Measurements from ENCODE around the gene NCAM1. TPM values are rescaled to one million over a fixed set of nuclear protein-coding genes. Genes with fewer than 3 reads are reported as not detected.

Gene NCAM1
- total and polyA plus RNA-seq, 8 donors = 1.2 to 19.6 (median 3.6) TPM

DNA sequence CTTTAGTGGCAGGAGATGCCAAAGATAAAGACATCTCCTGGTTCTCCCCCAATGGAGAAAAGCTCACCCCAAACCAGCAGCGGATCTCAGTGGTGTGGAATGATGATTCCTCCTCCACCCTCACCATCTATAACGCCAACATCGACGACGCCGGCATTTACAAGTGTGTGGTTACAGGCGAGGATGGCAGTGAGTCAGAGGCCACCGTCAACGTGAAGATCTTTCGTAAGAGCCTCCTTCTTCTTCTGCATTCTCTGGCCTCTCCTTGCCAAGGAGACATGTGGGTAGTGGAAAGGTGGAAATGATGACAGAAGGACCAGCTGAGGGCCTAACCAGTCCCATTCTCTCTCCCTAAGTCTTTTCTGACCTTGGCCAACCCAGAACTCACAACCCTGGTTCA is 243.1 kb downstream of the NCAM1 start:
- ATAC-seq = peak in 1 of 4 donors; percentile 14
- WGBS, 2 donors = 77 to 88% methylated on average over 10 of the region's 10 CpGs

DNA sequence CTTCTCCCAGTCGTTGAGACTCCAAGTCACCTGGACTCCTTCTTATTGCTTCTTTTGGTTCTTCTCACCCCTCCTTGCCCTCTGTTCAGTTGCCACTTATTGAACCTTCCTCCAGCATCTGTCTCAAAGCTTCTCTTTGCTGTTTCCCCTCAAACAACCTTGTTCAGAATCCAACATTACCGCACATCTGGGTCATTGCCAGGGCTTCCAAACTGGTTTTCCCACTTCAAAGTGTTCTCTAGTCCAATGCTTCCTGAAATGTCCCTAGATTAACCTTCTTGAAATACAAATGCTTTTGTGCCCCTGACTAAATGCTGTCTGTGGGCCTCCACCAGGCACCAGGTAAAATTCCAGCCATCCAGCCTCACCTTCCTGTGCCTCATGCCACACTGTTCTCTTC is 252.3 kb downstream of the NCAM1 start:
- peak in 1 of 6 donors; percentile 11 for DNase-seq
- Histone ChIP-seq H3K27me3 (no peaks in the 10 kb centered on the region), H3K27ac (no peak overlapping the region), H3K36me3 (no peaks in the 10 kb centered on the region), H3K9me3 (no peaks in the 10 kb centered on the region), H3K4me3 (no peak overlapping the region), H3K4me1 (no peaks in the 10 kb centered on the region)
- no peak for FAIRE-seq
- intact Hi-C loops (cut with DNase I) = no loop called here
- no peak for ATAC-seq
- no peak for TF ChIP-seq CTCF (IDR thresholded peaks at IDR 0.05)
- WGBS, 2 donors = 28 to 34% methylated on average over 2 of the region's 2 CpGs

More for the DNA sequence above, 243.1 kb downstream of the NCAM1 start:
- DNase-seq (no peak), FAIRE-seq (no peak)
- no peak for TF ChIP-seq CTCF (IDR thresholded peaks at IDR 0.05)
- Histone ChIP-seq H3K9me3 (no peaks in the 10 kb centered on the region), H3K36me3 (no peaks in the 10 kb centered on the region), H3K4me1 (no peaks in the 10 kb centered on the region), H3K27me3 (no peaks in the 10 kb centered on the region), H3K27ac (no peak overlapping the region), H3K4me3 (no peak overlapping the region)
- intact Hi-C loops (cut with DNase I) = loop anchor here in 1 of 3 donors (5.0 kb wide), 1 partner anchor 82 kb away; no protein-coding TSS in a partner anchor

GRCh38 chr11:113222241-113222640 is 261.0 kb downstream of the NCAM1 start:
- 48 to 64% methylated on average over 2 of the region's 2 CpGs for WGBS, 2 donors
- no peaks in the 10 kb centered on the region for H3K27me3 ChIP-seq
- H3K27ac ChIP-seq = no peak overlapping the region
- no peak for ATAC-seq
- H3K4me3 ChIP-seq = no peak overlapping the region
- H3K9me3 ChIP-seq = no peaks in the 10 kb centered on the region
- TF ChIP-seq CTCF (IDR thresholded peaks at IDR 0.05) = no peak
- intact Hi-C loops (cut with DNase I) = no loop called here
- no peaks in the 10 kb centered on the region for H3K4me1 ChIP-seq
- no peaks in the 10 kb centered on the region for H3K36me3 ChIP-seq
- no peak for FAIRE-seq
- no peak for DNase-seq

DNA sequence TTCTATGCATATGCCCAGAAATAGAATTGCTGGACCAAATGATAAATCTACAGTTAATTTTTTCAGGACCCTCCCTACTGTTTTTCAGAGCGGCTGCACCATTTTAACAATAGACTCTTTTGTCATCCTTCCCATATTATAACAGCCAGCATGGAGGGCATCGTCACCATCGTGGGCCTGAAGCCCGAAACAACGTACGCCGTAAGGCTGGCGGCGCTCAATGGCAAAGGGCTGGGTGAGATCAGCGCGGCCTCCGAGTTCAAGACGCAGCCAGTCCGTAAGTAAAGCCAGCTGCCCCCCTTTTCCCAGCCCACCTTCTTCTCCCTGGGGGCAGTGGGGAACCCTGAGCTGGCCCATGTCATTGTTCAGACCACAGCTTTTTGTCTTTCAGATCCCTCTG is 273.7 kb downstream of the NCAM1 start:
- H3K36me3 ChIP-seq = no peaks in the 10 kb centered on the region
- ATAC-seq = no peak
- DNase-seq = no peak
- H3K27me3 ChIP-seq = no peaks in the 10 kb centered on the region
- no peak overlapping the region for H3K4me3 ChIP-seq
- H3K4me1 ChIP-seq = no peaks in the 10 kb centered on the region
- 86 to 93% methylated on average over 14 of the region's 14 CpGs for WGBS, 2 donors
- intact Hi-C loops (cut with DNase I) = no loop called here
- FAIRE-seq = no peak
- H3K27ac ChIP-seq = no peak overlapping the region
- no peak for TF ChIP-seq CTCF (IDR thresholded peaks at IDR 0.05)
- H3K9me3 ChIP-seq = no peaks in the 10 kb centered on the region

DNA sequence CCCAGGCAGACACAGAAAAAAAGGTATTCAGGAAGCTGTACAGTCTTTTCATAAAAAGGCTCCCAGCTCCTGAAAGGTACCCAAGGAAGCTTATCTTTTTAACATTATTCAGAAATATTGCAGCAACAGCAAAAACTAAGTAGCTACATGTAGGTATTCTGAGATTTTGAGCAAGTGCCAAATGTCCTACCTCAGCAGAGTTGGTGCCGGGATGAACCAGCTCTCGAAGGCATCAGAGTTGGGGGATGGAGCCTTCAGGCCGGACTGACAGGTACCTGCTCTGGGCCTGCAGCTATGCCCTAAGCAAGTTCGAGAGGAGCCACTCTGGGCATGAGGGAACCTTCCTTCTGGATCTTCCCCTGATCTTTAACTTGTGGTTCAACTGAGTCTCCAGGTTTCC is 276.0 kb downstream of the NCAM1 start:
- DNase-seq = no peak
- 68 to 74% methylated on average over 4 of the region's 4 CpGs for WGBS, 2 donors
- TF ChIP-seq CTCF (IDR thresholded peaks at IDR 0.05) = no peak
- Histone ChIP-seq H3K27me3 (peaks cover 0 to 2% (median 0%) of the 10 kb centered on the region in 4 donors), H3K4me3 (no peak overlapping the region), H3K9me3 (no peaks in the 10 kb centered on the region), H3K36me3 (no peaks in the 10 kb centered on the region), H3K27ac (no peak overlapping the region), H3K4me1 (no peaks in the 10 kb centered on the region)
- intact Hi-C loops (cut with DNase I) = no loop called here
- FAIRE-seq = no peak
- no peak for ATAC-seq

Measured in pancreas (tissue), 10 donors.